ENCODE data around the gene DNAJB4. TPM values are rescaled to one million over a fixed set of nuclear protein-coding genes. Genes with fewer than 3 reads are reported as not detected.
"Not testable (repeated sequence)": the region's sequence is repeated elsewhere in the genome, so short reads cannot be mapped to it uniquely, and the experiment has no call there.

The DNAJB4 gene
- total RNA-seq, 1 donor from 2014 or later = 20.1 TPM

GRCh38 chr1:77976433-77977076 lies 28.2 kb upstream of the DNAJB4 start:
- peaks cover 0 to 34% of the 10 kb centered on the region in 2 donors for H3K4me1 ChIP-seq

GRCh38 chr1:77977989-77978292 lies 26.8 kb upstream of the DNAJB4 start:
- peak overlapping the region; percentile 97 to 98 for H3K27ac ChIP-seq
- intact Hi-C loops (cut with DNase I) = loop anchor here (1.0 to 2.0 kb wide), 3 partner anchors 125 to 219 kb away; partner anchors contain the start of gene USP33
- peaks cover 0 to 4% of the 10 kb centered on the region in 2 donors for H3K36me3 ChIP-seq
- H3K4me1 ChIP-seq = peaks cover 0 to 32% of the 10 kb centered on the region in 2 donors
- no peak for TF ChIP-seq CTCF (IDR thresholded peaks at IDR 0.05)
- no peak for DNase-seq (ENCODE audit: low spot score in 2 of 2)
- no peaks in the 10 kb centered on the region for H3K9me3 ChIP-seq
- peak overlapping the region; percentile 67 to 86 for H3K4me3 ChIP-seq
- no peaks in the 10 kb centered on the region for H3K27me3 ChIP-seq

More at GRCh38 chr1:77976433-77977076, 28.2 kb upstream of the DNAJB4 start:
- Histone ChIP-seq H3K27ac (peak overlapping the region; percentile 45 to 97), H3K27me3 (no peaks in the 10 kb centered on the region), H3K4me3 (peak overlapping the region; percentile 67 to 86), H3K36me3 (peaks cover 0 to 2% of the 10 kb centered on the region in 2 donors), H3K9me3 (no peaks in the 10 kb centered on the region)
- no peak for TF ChIP-seq CTCF (IDR thresholded peaks at IDR 0.05)
- intact Hi-C loops (cut with DNase I) = no loop called here
- no peak for DNase-seq (ENCODE audit: low spot score in 2 of 2)

GRCh38 chr1:77978293-77978968 lies 26.3 kb upstream of the DNAJB4 start:
- intact Hi-C loops (cut with DNase I) = loop anchor here (1.0 to 2.0 kb wide), 3 partner anchors 124 to 220 kb away; partner anchors contain the start of gene USP33
- H3K4me1 ChIP-seq = peaks cover 0 to 32% of the 10 kb centered on the region in 2 donors
- no peak for TF ChIP-seq CTCF (IDR thresholded peaks at IDR 0.05)
- H3K4me3 ChIP-seq = peak overlapping the region; percentile 67 to 86
- H3K9me3 ChIP-seq = no peaks in the 10 kb centered on the region
- H3K27me3 ChIP-seq = no peaks in the 10 kb centered on the region
- peak overlapping the region; percentile 97 to 98 for H3K27ac ChIP-seq
- DNase-seq (ENCODE audit: low spot score in 2 of 2) = peak; percentile 35 to 89
- peaks cover 0 to 4% of the 10 kb centered on the region in 2 donors for H3K36me3 ChIP-seq

- H3K9me3 ChIP-seq = no peaks in the 10 kb centered on the region
- H3K27ac ChIP-seq = peak within 1 kb of the TSS; percentile 97 to 98
- TF ChIP-seq CTCF (IDR thresholded peaks at IDR 0.05) = peak; percentile 84 to 86 (median 86)
- intact Hi-C loops (cut with DNase I) = loop anchor here (1.0 to 2.0 kb wide), 4 partner anchors 25 to 220 kb away; partner anchors contain the start of genes DNAJB4 and USP33
- H3K4me3 ChIP-seq = peak within 1 kb of the TSS; percentile 67 to 86
- H3K4me1 ChIP-seq = peaks cover 0 to 32% of the 10 kb centered on the region in 2 donors
- no peaks in the 10 kb centered on the region for H3K27me3 ChIP-seq
- peaks cover 0 to 4% of the 10 kb centered on the region in 2 donors for H3K36me3 ChIP-seq
- DNase-seq (ENCODE audit: low spot score in 2 of 2) = peak; percentile 86 to 98
These were observed 25.5 kb upstream of the DNAJB4 start, which contains the start of gene FUBP1 for GRCh38 chr1:77978969-77979876. Gene FUBP1 (minus strand): TSS chr1:77979072. CDS start chr1:77979004, 68 bp downstream.

GRCh38 chr1:77983352-77983996 lies 21.3 kb upstream of the DNAJB4 start:
- H3K36me3 ChIP-seq; H3K27me3 ChIP-seq; H3K4me3 ChIP-seq; DNase-seq (ENCODE audit: low spot score in 2 of 2); H3K4me1 ChIP-seq; H3K27ac ChIP-seq; H3K9me3 ChIP-seq; intact Hi-C loops (cut with DNase I): not testable (repeated sequence)
